GM13976 (cell line): ENCODE results near the gene TMA16.
"Not testable (repeated sequence)": the region's sequence is repeated elsewhere in the genome, so short reads cannot be mapped to it uniquely, and the experiment has no call there.

Experiments used
- DNase-seq: peaks from one replicate; pipeline ENCODE4 v3.0.0; 2012; ENCODE audit warnings: low spot score
- in situ Hi-C: fragments of 300-500 bp; cut with MboI; formaldehyde crosslinking; loops from one replicate; pipeline ENCODE4 v1.12.0; 2022; ENCODE audit warnings: low sequenced_read_pairs, mixed read lengths, inconsistent platforms; ENCODE audit not compliant: unreplicated experiment
- TF ChIP-seq, protein P1 (sequence below): IDR thresholded peaks from 2 replicates; pipeline ENCODE4 v1.5.1; 2012; ENCODE audit warnings: borderline replicate concordance, mild to moderate bottlenecking; ENCODE audit not compliant: insufficient read depth; ENCODE audit errors: extremely low read depth, missing control alignments, control extremely low read depth

The TMA16 gene

DNA sequence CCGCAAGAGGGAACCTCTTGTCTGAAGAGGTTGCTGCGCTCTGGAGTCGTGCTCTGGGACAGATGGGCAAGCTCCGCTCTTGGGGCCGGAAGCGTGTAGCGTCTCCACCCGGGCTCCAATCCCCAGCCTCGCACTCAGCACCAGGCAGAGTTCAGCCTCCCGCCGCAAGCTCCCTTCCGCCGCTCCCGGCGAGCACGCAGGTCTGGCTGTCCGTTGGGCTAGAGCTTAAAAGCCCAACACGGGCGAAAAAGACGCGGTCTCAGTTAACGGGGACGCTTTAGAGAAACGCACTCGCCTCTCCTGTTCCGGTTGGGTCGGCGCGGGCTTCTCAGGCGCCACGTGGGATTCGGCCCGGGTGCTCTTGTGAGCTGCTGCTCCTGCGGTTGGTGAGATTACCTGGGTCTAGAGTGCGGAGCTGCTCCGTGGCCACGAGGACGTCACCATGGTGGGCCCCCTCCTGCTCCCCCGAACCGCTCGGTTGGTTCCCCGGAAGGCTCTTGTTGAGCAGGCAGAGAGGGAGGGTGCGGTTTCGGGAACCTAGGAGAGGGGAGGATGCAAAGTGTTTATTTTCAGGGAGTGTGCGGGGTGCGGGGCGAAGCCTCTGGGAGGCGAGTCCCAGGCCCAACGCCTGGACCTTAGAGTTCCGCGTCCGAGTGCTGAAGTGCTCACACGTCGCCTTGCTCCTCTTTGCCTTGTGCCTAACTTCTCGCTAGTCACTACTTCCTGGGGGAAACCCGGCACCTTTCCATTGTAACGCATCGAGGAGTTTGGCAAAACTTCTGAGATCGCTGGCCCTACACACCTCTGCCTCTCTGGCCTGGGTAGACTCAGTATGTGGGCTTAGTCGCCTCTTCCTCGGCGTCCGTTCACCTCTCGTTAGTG, at the start of gene TMA16:
TMA16 (plus strand) TSS at position 331 of the 882 bp plus-strand sequence; CDS start at position 443, 112 bp downstream.
- peak; percentile 87 for DNase-seq
- TF ChIP-seq, protein P1, sequence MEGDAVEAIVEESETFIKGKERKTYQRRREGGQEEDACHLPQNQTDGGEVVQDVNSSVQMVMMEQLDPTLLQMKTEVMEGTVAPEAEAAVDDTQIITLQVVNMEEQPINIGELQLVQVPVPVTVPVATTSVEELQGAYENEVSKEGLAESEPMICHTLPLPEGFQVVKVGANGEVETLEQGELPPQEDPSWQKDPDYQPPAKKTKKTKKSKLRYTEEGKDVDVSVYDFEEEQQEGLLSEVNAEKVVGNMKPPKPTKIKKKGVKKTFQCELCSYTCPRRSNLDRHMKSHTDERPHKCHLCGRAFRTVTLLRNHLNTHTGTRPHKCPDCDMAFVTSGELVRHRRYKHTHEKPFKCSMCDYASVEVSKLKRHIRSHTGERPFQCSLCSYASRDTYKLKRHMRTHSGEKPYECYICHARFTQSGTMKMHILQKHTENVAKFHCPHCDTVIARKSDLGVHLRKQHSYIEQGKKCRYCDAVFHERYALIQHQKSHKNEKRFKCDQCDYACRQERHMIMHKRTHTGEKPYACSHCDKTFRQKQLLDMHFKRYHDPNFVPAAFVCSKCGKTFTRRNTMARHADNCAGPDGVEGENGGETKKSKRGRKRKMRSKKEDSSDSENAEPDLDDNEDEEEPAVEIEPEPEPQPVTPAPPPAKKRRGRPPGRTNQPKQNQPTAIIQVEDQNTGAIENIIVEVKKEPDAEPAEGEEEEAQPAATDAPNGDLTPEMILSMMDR, result no peak
- in situ Hi-C loops, result no loop called here

DNA sequence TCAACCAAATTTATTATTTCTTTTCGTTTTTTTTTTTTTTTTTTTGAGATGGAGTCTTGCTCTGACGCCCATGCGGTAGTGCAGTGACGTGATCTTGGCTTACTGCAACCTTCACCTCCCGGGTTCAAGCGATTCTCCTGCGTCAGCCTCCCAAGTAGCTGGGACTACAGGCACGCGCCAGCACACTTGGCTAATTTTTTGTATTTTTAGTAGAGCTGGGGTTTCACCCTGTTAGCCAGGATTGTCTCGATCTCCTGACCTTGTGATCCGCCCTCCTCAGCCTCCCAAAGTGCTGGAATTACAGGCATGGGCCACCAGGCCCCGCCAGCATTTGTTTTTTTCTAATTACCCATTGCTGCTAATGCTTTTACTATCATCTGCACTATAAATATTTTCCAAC, 47.5 kb upstream of the TMA16 start:
- DNase-seq, in situ Hi-C loops: not testable (repeated sequence)

DNA sequence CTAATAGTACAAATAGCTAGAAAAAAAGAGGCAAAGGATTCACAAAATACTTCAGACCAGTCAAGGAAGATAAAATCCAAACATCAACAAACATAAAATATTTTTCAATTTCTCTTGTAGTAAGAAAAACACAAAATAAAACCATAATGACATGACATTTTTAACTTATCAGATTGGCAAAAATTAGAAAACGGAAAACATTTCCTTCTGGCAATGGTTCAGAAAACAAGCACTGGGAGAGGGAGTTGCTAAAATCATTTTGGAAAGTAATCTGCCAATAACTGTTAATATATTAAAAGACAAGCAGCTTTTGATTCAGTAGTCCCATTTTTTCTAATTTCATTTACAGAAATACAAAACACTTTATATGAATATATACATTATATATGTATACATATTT, 47.0 kb upstream of the TMA16 start:
- TF ChIP-seq, protein P1, result no peak
- in situ Hi-C loops, result no loop called here
- no peak for DNase-seq

DNA sequence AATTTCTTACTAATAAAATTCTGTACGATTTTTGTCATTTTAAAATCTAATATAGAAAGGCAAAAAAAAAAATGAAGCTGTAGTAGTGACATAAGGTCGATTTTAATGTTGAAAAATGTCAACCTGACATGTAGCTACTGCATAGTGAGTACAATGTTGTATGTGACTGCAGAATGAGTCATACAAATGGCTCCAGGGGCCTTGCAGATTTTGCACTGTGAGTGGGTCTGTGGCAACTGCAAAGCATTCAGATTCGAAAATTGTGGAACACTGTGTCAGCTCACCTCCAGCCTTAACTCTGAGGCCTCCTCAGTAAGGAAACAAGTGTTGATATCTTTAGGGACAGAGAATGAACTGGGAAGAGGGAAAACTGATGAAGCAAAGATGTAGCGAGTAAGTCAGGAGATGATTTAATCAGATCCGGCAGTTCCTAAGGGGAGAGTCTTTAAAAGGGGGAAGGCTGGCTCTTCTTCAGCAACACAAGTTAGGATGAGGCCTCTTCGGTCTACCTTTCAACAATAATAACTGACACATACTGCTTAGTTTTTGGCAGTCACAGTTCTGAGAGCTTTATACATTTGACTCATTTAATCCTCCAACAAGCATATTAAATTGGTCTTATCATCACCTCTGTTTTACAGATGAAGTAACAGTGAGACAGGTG, 45.8 kb upstream of the TMA16 start:
- in situ Hi-C loops, result no loop called here
- TF ChIP-seq, protein P1, result no peak
- no peak for DNase-seq

DNA sequence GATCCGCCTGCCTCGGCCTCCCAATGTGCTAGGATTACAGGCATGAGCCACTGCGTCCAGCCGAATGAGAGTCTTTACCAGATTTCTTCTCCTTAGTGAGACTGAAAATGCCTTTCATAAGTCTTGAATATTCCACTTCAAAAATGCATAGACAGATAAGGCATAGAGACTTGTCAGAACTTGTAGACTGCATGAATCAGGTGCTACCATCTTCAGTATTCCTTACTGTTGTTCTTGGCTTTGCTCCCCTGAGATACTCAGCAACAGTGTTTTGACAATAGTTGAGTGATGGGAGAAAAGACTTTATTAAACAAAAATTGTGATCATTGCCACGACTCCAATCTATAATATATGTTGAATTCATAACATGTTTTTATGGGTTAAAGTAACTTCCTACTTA, 31.9 kb upstream of the TMA16 start:
- DNase-seq, result no peak
- TF ChIP-seq, protein P1, result no peak
- in situ Hi-C loops, result no loop called here

DNA sequence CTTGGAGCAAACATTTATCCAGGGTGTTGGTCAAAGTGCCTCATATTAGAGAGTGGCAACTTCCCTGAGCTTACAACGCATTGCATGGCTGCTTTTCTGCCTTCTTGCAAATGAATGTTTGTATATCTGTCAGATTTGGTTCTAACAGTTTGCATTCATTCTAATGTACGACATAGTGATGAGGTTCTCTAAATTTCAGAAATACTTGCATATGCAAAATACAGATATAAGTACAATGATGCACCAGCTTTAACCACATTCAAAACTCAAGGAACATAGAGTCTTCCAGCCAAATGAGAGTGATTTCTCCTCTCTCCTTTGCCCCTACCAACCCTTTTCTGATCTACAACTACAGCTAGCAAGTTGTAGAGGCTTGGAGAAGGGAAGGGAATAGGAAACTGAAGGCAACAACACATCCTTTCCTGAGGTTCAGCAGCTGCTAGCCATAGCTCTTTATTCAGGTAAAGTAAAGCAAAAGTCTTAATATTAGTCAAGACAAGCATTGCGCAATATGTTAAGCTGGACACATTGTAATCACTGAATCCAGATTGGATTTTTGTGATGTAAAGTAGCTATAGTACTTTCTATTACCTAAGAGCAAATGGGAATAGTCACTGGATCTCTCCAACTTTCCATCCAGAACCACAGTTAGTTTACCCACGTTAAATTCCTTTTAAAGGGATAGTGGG, 27.3 kb upstream of the TMA16 start:
- in situ Hi-C loops, result no loop called here
- no peak for DNase-seq
- TF ChIP-seq, protein P1, result no peak
